ENCODE results near the gene SLC30A1.

GRCh38 chr1:211534545-211535291, 44.2 kb downstream of the SLC30A1 start:
- TF ChIP-seq, protein P1, sequence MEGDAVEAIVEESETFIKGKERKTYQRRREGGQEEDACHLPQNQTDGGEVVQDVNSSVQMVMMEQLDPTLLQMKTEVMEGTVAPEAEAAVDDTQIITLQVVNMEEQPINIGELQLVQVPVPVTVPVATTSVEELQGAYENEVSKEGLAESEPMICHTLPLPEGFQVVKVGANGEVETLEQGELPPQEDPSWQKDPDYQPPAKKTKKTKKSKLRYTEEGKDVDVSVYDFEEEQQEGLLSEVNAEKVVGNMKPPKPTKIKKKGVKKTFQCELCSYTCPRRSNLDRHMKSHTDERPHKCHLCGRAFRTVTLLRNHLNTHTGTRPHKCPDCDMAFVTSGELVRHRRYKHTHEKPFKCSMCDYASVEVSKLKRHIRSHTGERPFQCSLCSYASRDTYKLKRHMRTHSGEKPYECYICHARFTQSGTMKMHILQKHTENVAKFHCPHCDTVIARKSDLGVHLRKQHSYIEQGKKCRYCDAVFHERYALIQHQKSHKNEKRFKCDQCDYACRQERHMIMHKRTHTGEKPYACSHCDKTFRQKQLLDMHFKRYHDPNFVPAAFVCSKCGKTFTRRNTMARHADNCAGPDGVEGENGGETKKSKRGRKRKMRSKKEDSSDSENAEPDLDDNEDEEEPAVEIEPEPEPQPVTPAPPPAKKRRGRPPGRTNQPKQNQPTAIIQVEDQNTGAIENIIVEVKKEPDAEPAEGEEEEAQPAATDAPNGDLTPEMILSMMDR (IDR thresholded peaks at IDR 0.05), result no peak
- no peak for TF ChIP-seq POLR2A (IDR thresholded peaks at IDR 0.05)

Data from esophagus squamous epithelium (tissue), 4 donors.